Prostate gland (tissue), 2 donors: ENCODE results near the gene LDB3. TPM values are rescaled to one million over a fixed set of nuclear protein-coding genes. Genes with fewer than 3 reads are reported as not detected.

Source experiments
- DNase-seq: peaks from one replicate; pipeline ENCODE4 v3.0.0-alpha.2; 2019; ENCODE audit warnings: low spot score
- H3K27ac ChIP-seq, 2 donors: fragments of 200-600 bp; sonication (generic); 2 replicates each; pipeline ENCODE4 v1.5.1; 2017 to 2019
- H3K27me3 ChIP-seq: fragments of 200-600 bp; sonication (generic); replicated peaks from 2 replicates; pipeline ENCODE4 v1.5.1; 2019; ENCODE audit not compliant: insufficient read depth
- H3K36me3 ChIP-seq, 2 donors: fragments of 200-600 bp; sonication (generic); 1 replicate in 1 of 2; 2 replicates in 1 of 2; pipeline versions ENCODE4 v1.5.1 to v1.8.1; 2017 to 2019
- H3K4me1 ChIP-seq: fragments of 200-600 bp; sonication (generic); replicated peaks from 2 replicates; pipeline ENCODE4 v1.5.1; 2019
- H3K4me3 ChIP-seq, 2 donors: fragments of 200-600 bp; sonication (generic); 2 replicates each; pipeline ENCODE4 v1.5.1; 2017 to 2019
- H3K9me3 ChIP-seq: fragments of 200-600 bp; sonication (generic); 2 replicates; pipeline ENCODE4 v1.5.1; 2017
- POLR2A ChIP-seq: fragments of 450-650 bp; IDR thresholded peaks from one replicate; pipeline ENCODE4 v1.6.1; 2016; ENCODE audit warnings: antibody characterized with exemption, mild to moderate bottlenecking
- POLR2AphosphoS5 ChIP-seq: sonication (generic); formaldehyde crosslinking; IDR thresholded peaks from one replicate; pipeline ENCODE4 v1.6.1; 2017; ENCODE audit warnings: antibody characterized with exemption
- WGBS: methylation state at CpG from one replicate; pipeline ENCODE4 v1.1.5; 2018; 5-methylcytosine and 5-hydroxymethylcytosine counted together
- intact Hi-C: fragments of 100-400 bp; cut with DNase I; formaldehyde crosslinking; loops from one replicate; pipeline ENCODE4 v1.14.2; 2022
- total RNA-seq, 2 donors: library from RNA; depleted of rRNA; stranded (reverse); fragments of >200 nt; gene quantifications; one replicate each; pipeline ENCODE4 v1.1.0, GENCODE V29; 2016
- TF ChIP-seq, protein P1 (sequence below), 4 experiments: fragments of 200-600 bp in 2 of 4; fragments of 450-650 bp in 2 of 4; sonication (generic) in 2 of 4; IDR thresholded peaks; 1 replicate in 3 of 4; 2 replicates in 1 of 4; pipeline ENCODE4 v1.5.1; 2016 to 2019; ENCODE audit warnings: antibody characterized with exemption in 4 of 4, mild to moderate bottlenecking in 2 of 4, moderate library complexity in 2 of 4

LDB3 gene
- total RNA-seq, 2 donors from 2014 or later: 10.8 to 13.0 TPM

DNA sequence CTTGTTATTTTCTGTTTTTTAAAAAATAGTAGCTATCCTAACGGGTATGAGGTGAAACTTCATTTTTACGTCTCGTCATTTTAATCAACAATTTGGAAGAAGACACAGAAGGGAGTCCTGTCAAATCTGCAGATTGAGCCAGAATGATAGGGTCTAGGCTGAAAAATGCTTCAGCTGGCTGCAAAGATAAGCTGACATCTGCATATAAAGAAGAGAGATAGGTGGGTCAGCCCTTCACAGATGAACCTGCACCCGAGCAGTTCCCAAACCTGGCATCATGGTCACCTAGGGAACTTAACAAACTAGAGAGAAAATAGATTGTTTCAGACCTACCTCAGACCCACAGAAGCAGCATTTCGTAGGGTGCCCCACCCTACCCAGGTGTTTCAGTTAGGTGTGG lies 52.9 kb downstream of the LDB3 start:
- Histone ChIP-seq H3K27me3 (no peaks in the 10 kb centered on the region), H3K27ac (no peak overlapping the region), H3K9me3 (no peaks in the 10 kb centered on the region), H3K4me3 (no peak overlapping the region), H3K4me1 (no peaks in the 10 kb centered on the region), H3K36me3 (no peaks in the 10 kb centered on the region)
- DNase-seq: no peak
- TF ChIP-seq POLR2A (no peak), POLR2AphosphoS5 (no peak)
- TF ChIP-seq, protein P1, sequence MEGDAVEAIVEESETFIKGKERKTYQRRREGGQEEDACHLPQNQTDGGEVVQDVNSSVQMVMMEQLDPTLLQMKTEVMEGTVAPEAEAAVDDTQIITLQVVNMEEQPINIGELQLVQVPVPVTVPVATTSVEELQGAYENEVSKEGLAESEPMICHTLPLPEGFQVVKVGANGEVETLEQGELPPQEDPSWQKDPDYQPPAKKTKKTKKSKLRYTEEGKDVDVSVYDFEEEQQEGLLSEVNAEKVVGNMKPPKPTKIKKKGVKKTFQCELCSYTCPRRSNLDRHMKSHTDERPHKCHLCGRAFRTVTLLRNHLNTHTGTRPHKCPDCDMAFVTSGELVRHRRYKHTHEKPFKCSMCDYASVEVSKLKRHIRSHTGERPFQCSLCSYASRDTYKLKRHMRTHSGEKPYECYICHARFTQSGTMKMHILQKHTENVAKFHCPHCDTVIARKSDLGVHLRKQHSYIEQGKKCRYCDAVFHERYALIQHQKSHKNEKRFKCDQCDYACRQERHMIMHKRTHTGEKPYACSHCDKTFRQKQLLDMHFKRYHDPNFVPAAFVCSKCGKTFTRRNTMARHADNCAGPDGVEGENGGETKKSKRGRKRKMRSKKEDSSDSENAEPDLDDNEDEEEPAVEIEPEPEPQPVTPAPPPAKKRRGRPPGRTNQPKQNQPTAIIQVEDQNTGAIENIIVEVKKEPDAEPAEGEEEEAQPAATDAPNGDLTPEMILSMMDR (IDR thresholded peaks at IDR 0.05): no peak
- intact Hi-C loops: no loop called here
- WGBS: 88% methylated on average over 5 of the region's 5 CpGs

- Histone ChIP-seq H3K36me3 (no peaks in the 10 kb centered on the region), H3K27ac (no peak overlapping the region), H3K4me1 (no peaks in the 10 kb centered on the region)
Observed at GRCh38 chr10:86723009-86723408, 54.7 kb downstream of the LDB3 start.

GRCh38 chr10:86724445-86724844 lies 56.1 kb downstream of the LDB3 start:
- WGBS: 98% methylated on average over 6 of the region's 6 CpGs
- intact Hi-C loops: no loop called here

More at GRCh38 chr10:86723009-86723408, 54.7 kb downstream of the LDB3 start:
- TF ChIP-seq POLR2AphosphoS5 (no peak), POLR2A (no peak)
- TF ChIP-seq, protein P1 (IDR thresholded peaks at IDR 0.05): no peak
- 86% methylated on average over 2 of the region's 2 CpGs for WGBS
- DNase-seq: no peak
- intact Hi-C loops: no loop called here
- H3K27me3 ChIP-seq: no peaks in the 10 kb centered on the region
- no peaks in the 10 kb centered on the region for H3K9me3 ChIP-seq
- H3K4me3 ChIP-seq: no peak overlapping the region

DNA sequence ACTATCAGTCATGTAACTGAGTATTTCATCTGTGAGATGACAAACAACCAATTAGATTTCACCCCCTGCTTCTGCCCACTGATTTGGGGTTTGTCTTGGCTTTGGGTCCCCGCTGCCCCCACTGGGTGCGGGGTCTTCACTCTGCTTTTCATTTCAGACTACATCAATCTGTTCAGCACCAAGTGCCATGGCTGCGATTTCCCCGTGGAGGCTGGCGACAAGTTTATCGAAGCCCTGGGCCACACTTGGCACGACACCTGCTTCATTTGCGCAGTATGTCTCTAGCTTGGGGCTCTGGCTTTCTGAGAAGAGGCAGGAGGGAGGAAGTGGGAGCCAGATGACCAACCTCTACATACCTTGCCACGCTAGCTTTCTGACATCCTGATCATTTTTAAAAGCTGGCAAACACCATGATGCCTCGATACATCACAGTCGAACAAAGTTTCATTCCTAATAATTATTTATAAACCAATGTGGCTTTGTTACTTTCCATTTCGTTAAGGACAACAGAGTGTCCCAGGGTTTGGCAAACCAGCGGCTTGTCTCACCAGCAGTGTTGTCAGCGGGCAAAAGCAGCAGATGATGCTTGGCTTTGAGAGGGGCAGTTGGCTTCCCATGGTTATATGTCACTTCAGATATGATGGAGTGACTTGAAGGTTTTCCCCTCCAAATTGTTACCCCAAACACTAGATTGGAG lies 57.8 kb downstream of the LDB3 start:
- intact Hi-C loops: no loop called here
- WGBS: 92% methylated on average over 14 of the region's 14 CpGs
- DNase-seq: no peak
- H3K27ac ChIP-seq: no peak overlapping the region
- H3K36me3 ChIP-seq: no peaks in the 10 kb centered on the region
- H3K9me3 ChIP-seq: no peaks in the 10 kb centered on the region
- TF ChIP-seq POLR2AphosphoS5: no peak
- no peaks in the 10 kb centered on the region for H3K4me1 ChIP-seq
- H3K4me3 ChIP-seq: no peak overlapping the region
- H3K27me3 ChIP-seq: no peaks in the 10 kb centered on the region

More at GRCh38 chr10:86724445-86724844, 56.1 kb downstream of the LDB3 start:
- no peak for DNase-seq
- no peaks in the 10 kb centered on the region for H3K36me3 ChIP-seq
- TF ChIP-seq POLR2AphosphoS5 (no peak), POLR2A (no peak)
- TF ChIP-seq, protein P1 (IDR thresholded peaks at IDR 0.05): no peak
- H3K27me3 ChIP-seq: no peaks in the 10 kb centered on the region
- H3K9me3 ChIP-seq: no peaks in the 10 kb centered on the region
- no peaks in the 10 kb centered on the region for H3K4me1 ChIP-seq
- H3K27ac ChIP-seq: no peak overlapping the region
- H3K4me3 ChIP-seq: no peak overlapping the region

GRCh38 chr10:86726677-86726999 lies 58.3 kb downstream of the LDB3 start:
- H3K27ac ChIP-seq: no peak overlapping the region
- WGBS: 53% methylated on average over 1 of the region's 1 CpG
- no peak overlapping the region for H3K4me3 ChIP-seq
- no peaks in the 10 kb centered on the region for H3K36me3 ChIP-seq
- no peaks in the 10 kb centered on the region for H3K9me3 ChIP-seq
- TF ChIP-seq POLR2A (no peak), POLR2AphosphoS5 (no peak)
- TF ChIP-seq, protein P1 (IDR thresholded peaks at IDR 0.05): no peak
- H3K27me3 ChIP-seq: no peaks in the 10 kb centered on the region
- H3K4me1 ChIP-seq: no peaks in the 10 kb centered on the region
- DNase-seq: no peak
- intact Hi-C loops: no loop called here
